ENCODE data around the gene PDE4D. TPM values are rescaled to one million over a fixed set of nuclear protein-coding genes. Genes with fewer than 3 reads are reported as not detected.

PDE4D gene
- total RNA-seq, 2 experiments from 2014 or later, result 0.50 to 0.51 TPM

DNA sequence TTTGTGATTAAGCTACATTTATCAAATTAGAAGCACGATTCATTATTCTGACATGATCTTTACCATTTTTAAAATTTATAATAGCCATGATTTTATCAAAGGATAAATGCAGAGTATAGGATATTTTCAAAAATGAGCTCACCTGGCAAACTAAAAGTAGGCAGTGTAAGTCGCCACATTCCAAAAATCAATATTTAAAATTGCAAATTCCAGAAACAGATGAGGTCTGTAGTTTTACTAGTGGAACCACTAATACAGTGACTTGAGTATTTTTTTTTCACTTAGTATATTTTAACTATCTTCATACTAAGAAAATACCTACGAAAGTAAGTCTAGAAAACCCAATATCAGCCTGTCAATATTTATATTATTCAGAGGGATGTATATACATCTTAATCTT is 164.2 kb downstream of the PDE4D start:
- Histone ChIP-seq H3K9me3 (ENCODE audit: low read length) (no peaks in the 10 kb centered on the region), H3K79me2 (ENCODE audit: insufficient read depth, low read depth, low read length) (no peaks in the 10 kb centered on the region), H3K27ac (ENCODE audit: low read depth, low read length, poor library complexity, severe bottlenecking) (no peak overlapping the region), H3K4me1 (ENCODE audit: insufficient read depth, low read length, poor library complexity, severe bottlenecking) (no peaks in the 10 kb centered on the region), H2AFZ (ENCODE audit: low read length) (no peak overlapping the region), H3K4me3 (ENCODE audit: low read depth, low read length, poor library complexity, severe bottlenecking) (no peak overlapping the region), H3K9me2 (ENCODE audit: insufficient read depth, low read length) (no peaks in the 10 kb centered on the region; the same call in 1 of the 2 replicates), H3K4me2 (ENCODE audit: low read length) (no peak overlapping the region), H4K20me1 (ENCODE audit: insufficient read depth, low read length) (no peaks in the 10 kb centered on the region), H3K36me3 (ENCODE audit: insufficient read depth, low read length) (no peaks in the 10 kb centered on the region)
- POLR2A ChIA-PET, result interaction anchor here (0.5 to 1.2 kb wide), 7 partner anchors 22 to 986 kb away, joined by 3 to 5 read pairs (median 4); no protein-coding TSS in a partner anchor
- no peak for TF ChIP-seq EZH2phosphoT487 (IDR thresholded peaks at IDR 0.05; ENCODE audit: borderline replicate concordance, low read depth, low read length)
- TF ChIP-seq, protein P1, sequence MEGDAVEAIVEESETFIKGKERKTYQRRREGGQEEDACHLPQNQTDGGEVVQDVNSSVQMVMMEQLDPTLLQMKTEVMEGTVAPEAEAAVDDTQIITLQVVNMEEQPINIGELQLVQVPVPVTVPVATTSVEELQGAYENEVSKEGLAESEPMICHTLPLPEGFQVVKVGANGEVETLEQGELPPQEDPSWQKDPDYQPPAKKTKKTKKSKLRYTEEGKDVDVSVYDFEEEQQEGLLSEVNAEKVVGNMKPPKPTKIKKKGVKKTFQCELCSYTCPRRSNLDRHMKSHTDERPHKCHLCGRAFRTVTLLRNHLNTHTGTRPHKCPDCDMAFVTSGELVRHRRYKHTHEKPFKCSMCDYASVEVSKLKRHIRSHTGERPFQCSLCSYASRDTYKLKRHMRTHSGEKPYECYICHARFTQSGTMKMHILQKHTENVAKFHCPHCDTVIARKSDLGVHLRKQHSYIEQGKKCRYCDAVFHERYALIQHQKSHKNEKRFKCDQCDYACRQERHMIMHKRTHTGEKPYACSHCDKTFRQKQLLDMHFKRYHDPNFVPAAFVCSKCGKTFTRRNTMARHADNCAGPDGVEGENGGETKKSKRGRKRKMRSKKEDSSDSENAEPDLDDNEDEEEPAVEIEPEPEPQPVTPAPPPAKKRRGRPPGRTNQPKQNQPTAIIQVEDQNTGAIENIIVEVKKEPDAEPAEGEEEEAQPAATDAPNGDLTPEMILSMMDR (conservative IDR thresholded peaks at IDR 0.05; ENCODE audit: low read length), result no peak
- no TSS peak for BruUV-seq (replicated peaks)
- CTCF ChIA-PET (ENCODE audit: unreplicated experiment), result no interaction called here
- DNase-seq (ENCODE audit: low spot score), result no peak
- intact Hi-C loops (cut with micrococcal nuclease; ENCODE audit: unreplicated experiment), result no loop called here

DNA sequence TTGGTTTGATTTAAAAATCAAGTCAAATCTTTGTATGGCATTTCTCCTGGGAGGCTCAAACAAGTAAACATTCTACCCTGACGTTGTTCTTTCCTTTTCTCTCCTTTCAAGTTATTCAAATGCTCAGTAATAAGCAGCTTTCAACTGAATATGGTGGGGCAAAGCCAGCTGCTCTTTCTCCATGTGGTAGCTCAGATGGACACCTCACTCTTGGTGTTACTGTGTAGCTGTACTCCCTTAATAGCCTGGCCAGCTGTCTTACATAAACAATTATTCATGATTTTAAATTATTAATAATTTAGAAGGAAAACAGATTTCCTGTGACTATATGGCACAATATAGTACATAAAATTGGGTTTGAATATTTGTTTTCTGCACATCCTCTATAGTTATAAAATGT is 165.2 kb downstream of the PDE4D start:
- TF ChIP-seq, protein P1 (conservative IDR thresholded peaks at IDR 0.05; ENCODE audit: low read length), result no peak
- TF ChIP-seq EZH2phosphoT487 (IDR thresholded peaks at IDR 0.05; ENCODE audit: borderline replicate concordance, low read depth, low read length), result no peak
- intact Hi-C loops (cut with micrococcal nuclease; ENCODE audit: unreplicated experiment), result no loop called here
- H3K9me2 ChIP-seq (ENCODE audit: insufficient read depth, low read length), result no peaks in the 10 kb centered on the region; the same call in 1 of the 2 replicates
- H3K4me1 ChIP-seq (ENCODE audit: insufficient read depth, low read length, poor library complexity, severe bottlenecking), result no peaks in the 10 kb centered on the region
- H3K4me2 ChIP-seq (ENCODE audit: low read length), result no peak overlapping the region
- no peaks in the 10 kb centered on the region for H3K36me3 ChIP-seq (ENCODE audit: insufficient read depth, low read length)
- no peaks in the 10 kb centered on the region for H3K79me2 ChIP-seq (ENCODE audit: insufficient read depth, low read depth, low read length)
- no peaks in the 10 kb centered on the region for H3K9me3 ChIP-seq (ENCODE audit: low read length)
- no peaks in the 10 kb centered on the region for H4K20me1 ChIP-seq (ENCODE audit: insufficient read depth, low read length)
- no peak for DNase-seq (ENCODE audit: low spot score)
- H3K4me3 ChIP-seq (ENCODE audit: low read depth, low read length, poor library complexity, severe bottlenecking), result no peak overlapping the region
- H3K27ac ChIP-seq (ENCODE audit: low read depth, low read length, poor library complexity, severe bottlenecking), result no peak overlapping the region
- no TSS peak for BruUV-seq (replicated peaks)
- ChIA-PET CTCF (ENCODE audit: unreplicated experiment) (no interaction called here), POLR2A (interaction anchor here (0.5 kb wide), 1 partner anchor 148 kb away, joined by 3 read pairs; no protein-coding TSS in a partner anchor)
- H2AFZ ChIP-seq (ENCODE audit: low read length), result 0 out of 2 replicates have a peak overlapping the region, but pooled peaks have one; percentile 19

DNA sequence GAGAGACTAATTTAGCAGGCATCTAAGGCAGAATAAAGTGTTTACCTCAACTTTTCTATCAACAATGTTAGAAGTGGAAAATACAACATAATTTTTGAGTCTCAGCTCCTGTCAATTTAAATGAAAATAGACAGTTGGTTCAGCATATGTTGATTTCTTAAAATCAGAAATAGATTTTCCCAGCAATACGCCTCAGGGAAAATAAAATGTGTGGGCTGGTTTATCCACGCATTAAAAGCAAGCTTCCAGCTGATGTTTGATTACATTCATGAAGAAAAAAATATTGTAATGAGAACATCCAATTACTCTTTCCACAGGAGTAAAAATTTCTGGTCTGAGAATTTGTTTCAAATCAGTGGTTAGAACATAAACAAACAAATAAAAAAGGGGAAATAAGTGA is 166.3 kb downstream of the PDE4D start:
- Histone ChIP-seq H3K4me2 (ENCODE audit: low read length) (no peak overlapping the region), H3K27ac (ENCODE audit: low read depth, low read length, poor library complexity, severe bottlenecking) (no peak overlapping the region), H3K36me3 (ENCODE audit: insufficient read depth, low read length) (no peaks in the 10 kb centered on the region), H3K9me2 (ENCODE audit: insufficient read depth, low read length) (no peaks in the 10 kb centered on the region; the same call in 1 of the 2 replicates), H3K9me3 (ENCODE audit: low read length) (no peaks in the 10 kb centered on the region), H2AFZ (ENCODE audit: low read length) (no peak overlapping the region), H4K20me1 (ENCODE audit: insufficient read depth, low read length) (no peaks in the 10 kb centered on the region), H3K4me3 (ENCODE audit: low read depth, low read length, poor library complexity, severe bottlenecking) (no peak overlapping the region), H3K4me1 (ENCODE audit: insufficient read depth, low read length, poor library complexity, severe bottlenecking) (no peaks in the 10 kb centered on the region), H3K79me2 (ENCODE audit: insufficient read depth, low read depth, low read length) (no peaks in the 10 kb centered on the region)
- POLR2A ChIA-PET, result no interaction called here
- TF ChIP-seq, protein P1 (conservative IDR thresholded peaks at IDR 0.05; ENCODE audit: low read length), result no peak
- no peak for TF ChIP-seq EZH2phosphoT487 (IDR thresholded peaks at IDR 0.05; ENCODE audit: borderline replicate concordance, low read depth, low read length)
- CTCF ChIA-PET (ENCODE audit: unreplicated experiment), result no interaction called here
- no peak for DNase-seq (ENCODE audit: low spot score)
- intact Hi-C loops (cut with micrococcal nuclease; ENCODE audit: unreplicated experiment), result no loop called here
- BruUV-seq (replicated peaks), result no TSS peak
